HEK293 (cell line): ENCODE data around the gene SSTR3.
"Not testable (repeated sequence)": the region's sequence is repeated elsewhere in the genome, so short reads cannot be mapped to it uniquely, and the experiment has no call there.

Source experiments
- CTCF ChIA-PET: fragments of 350-600 bp; formaldehyde crosslinking; extraction: SDS; loops from one replicate; lab custom pipeline; 2021; ENCODE audit warnings: antibody characterized with exemption; lab: Yijun Ruan, JAX
- POLR2A ChIA-PET: fragments of 300-600 bp; formaldehyde crosslinking; extraction: SDS; loops from one replicate; lab custom pipeline; 2020; ENCODE audit warnings: antibody characterized with exemption, inconsistent platforms; lab: Yijun Ruan, JAX
- H3K27ac ChIP-seq: fragments of 200-500 bp; sonication (Bioruptor generic); 2 replicates; pipeline ENCODE4 v1.5.1; 2014; ENCODE audit warnings: low read depth, low read length, control low read depth, inconsistent platforms; ENCODE audit errors: extremely low read depth
- H3K36me3 ChIP-seq, 2 experiments: fragments of 200-500 bp in 1 of 2; sonication (Bioruptor generic) in 1 of 2; 1 replicate in 1 of 2; 2 replicates in 1 of 2; pipeline ENCODE4 v1.5.1; 2014 to 2017; ENCODE audit warnings: inconsistent platforms in 2 of 2, low read length in 2 of 2; ENCODE audit not compliant: control insufficient read depth in 2 of 2, insufficient read depth in 1 of 2
- H3K4me1 ChIP-seq: fragments of 200-500 bp; sonication (Bioruptor generic); 2 replicates; pipeline ENCODE4 v1.5.1; 2014; ENCODE audit warnings: mild to moderate bottlenecking, low read length, inconsistent platforms; ENCODE audit not compliant: control insufficient read depth, insufficient read depth
- H3K4me3 ChIP-seq: 2 replicates; pipeline ENCODE4 v1.5.1; 2011; ENCODE audit warnings: low read depth, mild to moderate bottlenecking, control low read depth, low read length, moderate library complexity
- H3K9me3 ChIP-seq: fragments of 200-500 bp; sonication (Bioruptor generic); 2 replicates; pipeline ENCODE4 v1.5.1; 2014; ENCODE audit warnings: low read depth, low read length, inconsistent platforms; ENCODE audit not compliant: control insufficient read depth, insufficient read depth
- BCL11A ChIP-seq: fragments of 450-650 bp; formaldehyde crosslinking; IDR thresholded peaks from 2 replicates; pipeline ENCODE4 v1.5.1; 2016; ENCODE audit warnings: low read depth, missing biosample characterization, missing genetic modification characterization
- GLIS2 ChIP-seq: fragments of 450-650 bp; formaldehyde crosslinking; IDR thresholded peaks from 2 replicates; pipeline ENCODE4 v1.5.1; 2016; ENCODE audit warnings: missing biosample characterization, missing genetic modification characterization
- HOXA7 ChIP-seq: sonication (generic); formaldehyde crosslinking; IDR thresholded peaks from 2 replicates; pipeline ENCODE4 v1.8.1; 2022; ENCODE audit warnings: missing genetic modification reagents, borderline replicate concordance
- SALL2 ChIP-seq: fragments of 450-650 bp; formaldehyde crosslinking; IDR thresholded peaks from 2 replicates; pipeline ENCODE4 v1.5.0; 2017; ENCODE audit warnings: missing biosample characterization, mild to moderate bottlenecking, missing genetic modification characterization, borderline replicate concordance
- ZBTB11 ChIP-seq: fragments of 450-650 bp; formaldehyde crosslinking; conservative IDR thresholded peaks from 2 replicates; pipeline ENCODE4 v1.5.1; 2016; ENCODE audit warnings: low read depth, missing biosample characterization, missing genetic modification characterization
- ZBTB17 ChIP-seq: fragments of 450-650 bp; formaldehyde crosslinking; IDR thresholded peaks from 2 replicates; pipeline ENCODE4 v1.5.1; 2016; ENCODE audit warnings: missing biosample characterization, missing genetic modification characterization
- ZFP3 ChIP-seq: fragments of 450-650 bp; formaldehyde crosslinking; IDR thresholded peaks from 2 replicates; pipeline ENCODE4 v1.5.1; 2016; ENCODE audit warnings: low read depth, missing biosample characterization, missing genetic modification characterization
- ZFP69B ChIP-seq: fragments of 450-650 bp; formaldehyde crosslinking; IDR thresholded peaks from 2 replicates; pipeline ENCODE4 v1.5.1; 2016; ENCODE audit warnings: missing biosample characterization, missing genetic modification characterization
- ZNF366 ChIP-seq: fragments of 450-650 bp; formaldehyde crosslinking; conservative IDR thresholded peaks from 2 replicates; pipeline ENCODE4 v1.5.1; 2016; ENCODE audit warnings: missing biosample characterization, missing genetic modification characterization
- ZNF529 ChIP-seq: fragments of 450-650 bp; formaldehyde crosslinking; IDR thresholded peaks from 2 replicates; pipeline ENCODE4 v1.5.1; 2017; ENCODE audit warnings: missing genetic modification characterization, missing biosample characterization; ENCODE audit not compliant: insufficient replicate concordance
- ZNF585B ChIP-seq: fragments of 450-650 bp; formaldehyde crosslinking; IDR thresholded peaks from 2 replicates; pipeline ENCODE4 v1.5.1; 2016; ENCODE audit warnings: missing biosample characterization, missing genetic modification characterization
- ZNF692 ChIP-seq: fragments of 450-650 bp; formaldehyde crosslinking; IDR thresholded peaks from 2 replicates; pipeline ENCODE4 v1.5.1; 2016; ENCODE audit warnings: missing biosample characterization, missing genetic modification characterization
- ZSCAN16 ChIP-seq: fragments of 450-650 bp; formaldehyde crosslinking; IDR thresholded peaks from 2 replicates; pipeline ENCODE4 v1.5.1; 2016; ENCODE audit warnings: missing biosample characterization, missing genetic modification characterization

SSTR3 gene

GRCh38 chr22:37172266-37173245 is 39.7 kb downstream of the SSTR3 start:
- no peak for TF ChIP-seq ZNF585B (tag by site-specific recombination)
- TF ChIP-seq HOXA7: no peak
- no peaks in the 10 kb centered on the region for H3K9me3 ChIP-seq
- no peak overlapping the region for H3K27ac ChIP-seq
- CTCF ChIA-PET: interaction anchor here (0.6 to 0.9 kb wide), 3 partner anchors 13 to 161 kb away, joined by 3 to 4 read pairs (median 4); no protein-coding TSS in a partner anchor
- H3K4me3 ChIP-seq: no peak overlapping the region
- POLR2A ChIA-PET: interaction anchor here (0.7 to 1.3 kb wide), 3 partner anchors 27 to 50 kb away, joined by 3 to 5 read pairs (median 4); no protein-coding TSS in a partner anchor
- H3K4me1 ChIP-seq: no peaks in the 10 kb centered on the region
- no peaks in the 10 kb centered on the region for H3K36me3 ChIP-seq

- ChIA-PET POLR2A (interaction anchor here (1.2 kb wide), 1 partner anchor 28 kb away, joined by 4 read pairs; no protein-coding TSS in a partner anchor), CTCF (interaction anchor here (0.6 kb wide), 1 partner anchor 14 kb away, joined by 3 read pairs; no protein-coding TSS in a partner anchor)
- Histone ChIP-seq H3K4me1 (no peaks in the 10 kb centered on the region), H3K9me3 (no peaks in the 10 kb centered on the region), H3K4me3 (no peak overlapping the region), H3K27ac (no peak overlapping the region), H3K36me3 (no peaks in the 10 kb centered on the region)
- no peak for TF ChIP-seq ZNF529
- TF ChIP-seq ZFP3 (tag by site-specific recombination): peak; percentile 84
Observed at GRCh38 chr22:37171662-37172061, 40.6 kb downstream of the SSTR3 start.

DNA sequence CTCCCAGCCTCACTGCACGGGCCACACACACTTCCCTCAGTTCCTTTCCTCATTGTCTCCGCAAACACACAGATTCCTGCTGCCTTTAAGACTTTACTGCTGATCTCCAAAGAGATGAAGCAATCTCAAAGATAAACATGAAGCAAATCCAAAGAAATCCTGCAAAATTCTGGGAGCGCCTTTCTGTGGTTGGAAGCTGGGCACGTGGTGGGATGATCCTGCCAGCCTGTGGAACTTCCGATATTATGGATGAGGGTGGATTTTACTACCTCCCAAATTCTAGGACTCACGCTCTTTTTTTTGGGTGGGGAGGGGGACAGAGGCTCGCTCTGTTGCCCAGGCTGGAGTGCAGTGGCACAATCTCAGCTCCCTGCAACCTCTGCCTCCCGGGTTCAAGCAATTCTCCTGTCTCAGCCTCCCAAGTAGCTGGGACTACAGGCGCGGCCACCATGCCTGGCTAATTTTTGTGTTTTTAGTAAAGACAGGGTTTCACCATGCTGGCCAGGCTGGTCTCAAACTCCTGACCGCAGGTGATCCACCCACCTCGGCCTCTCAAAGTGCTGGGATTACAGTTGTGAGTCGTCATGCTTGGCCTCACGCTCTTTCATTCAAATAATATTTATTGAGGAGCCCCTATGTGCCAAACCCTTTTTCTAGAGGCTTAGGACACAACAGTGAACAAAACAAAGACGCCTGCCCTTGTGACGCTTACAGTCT is 41.4 kb downstream of the SSTR3 start:
- not testable (repeated sequence) for H3K4me1 ChIP-seq, H3K4me3 ChIP-seq, H3K9me3 ChIP-seq, H3K27ac ChIP-seq, H3K36me3 ChIP-seq
- POLR2A ChIA-PET: interaction anchor here (1.2 kb wide), 1 partner anchor 29 kb away, joined by 4 read pairs; no protein-coding TSS in a partner anchor
- CTCF ChIA-PET: interaction anchor here (0.6 kb wide), 1 partner anchor 13 kb away, joined by 3 read pairs; no protein-coding TSS in a partner anchor

DNA sequence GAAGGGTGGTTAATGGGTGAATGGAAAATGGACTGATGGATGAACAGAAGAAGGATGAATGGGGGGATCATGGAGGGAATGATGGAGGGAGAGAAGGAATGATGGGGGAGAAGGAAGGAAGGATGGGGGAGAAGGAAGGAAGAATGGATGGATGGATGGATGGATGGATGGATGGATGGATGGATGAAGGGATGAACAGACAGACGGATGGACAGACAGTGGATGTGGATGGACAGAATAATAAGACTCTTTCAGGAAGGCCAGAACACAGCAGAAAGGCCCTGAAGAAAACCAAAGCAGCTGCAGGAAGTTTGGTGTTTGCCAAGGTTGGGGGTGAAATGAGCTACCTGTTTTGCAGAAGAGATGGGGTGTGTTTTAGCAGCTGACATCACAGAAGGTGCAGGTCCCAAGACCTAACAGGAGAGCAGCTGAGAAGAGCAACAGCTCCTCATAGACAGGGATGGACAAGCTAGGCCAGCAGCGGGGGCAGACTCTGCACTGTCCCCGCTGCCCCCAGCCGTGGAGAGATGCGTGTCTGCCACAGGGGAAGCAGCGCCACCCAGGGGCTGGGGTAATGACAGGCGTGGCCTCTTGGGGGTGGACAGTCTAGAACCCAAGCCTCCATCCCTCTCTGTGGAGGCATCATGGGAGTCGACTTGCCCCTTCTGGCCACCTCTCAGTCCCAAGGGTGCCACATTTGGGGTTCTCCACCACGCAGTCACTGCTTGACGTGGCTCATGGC is 42.2 kb downstream of the SSTR3 start:
- Histone ChIP-seq H3K4me1 (no peaks in the 10 kb centered on the region), H3K36me3 (no peaks in the 10 kb centered on the region), H3K27ac (no peak overlapping the region), H3K4me3 (no peak overlapping the region), H3K9me3 (no peaks in the 10 kb centered on the region)
- ChIA-PET CTCF (no interaction called here), POLR2A (no interaction called here)
- TF ChIP-seq SALL2 (tag by site-specific recombination): no peak
- TF ChIP-seq ZBTB17 (tag by site-specific recombination): 0 out of 2 replicates have a peak, but pooled peaks have one; percentile 26
- TF ChIP-seq ZNF366 (tag by site-specific recombination): peak; percentile 94
- peak; percentile 28; the same call in 1 of the 2 replicates for TF ChIP-seq GLIS2 (tag by site-specific recombination)

GRCh38 chr22:37169406-37169805 is 42.9 kb downstream of the SSTR3 start:
- CTCF ChIA-PET: no interaction called here
- POLR2A ChIA-PET: no interaction called here
- no peak overlapping the region for H3K4me3 ChIP-seq
- no peaks in the 10 kb centered on the region for H3K4me1 ChIP-seq
- no peak overlapping the region for H3K27ac ChIP-seq
- H3K9me3 ChIP-seq: no peaks in the 10 kb centered on the region
- H3K36me3 ChIP-seq: no peaks in the 10 kb centered on the region
- TF ChIP-seq BCL11A (tag by site-specific recombination): no peak
- TF ChIP-seq ZFP69B: no peak
- no peak for TF ChIP-seq ZSCAN16
- TF ChIP-seq ZNF692 (tag by site-specific recombination): no peak
- no peak for TF ChIP-seq ZBTB11
